Erythroblast (primary cell): ENCODE measurements around the gene HAUS7.

Source experiments
- GATA1 ChIP-seq: IDR thresholded peaks from 2 replicates; pipeline ENCODE4 v1.6.1; 2011; ENCODE audit warnings: low read depth, mild to moderate bottlenecking, control low read depth, low read length, moderate library complexity
- POLR2A ChIP-seq: IDR thresholded peaks from 2 replicates; pipeline ENCODE4 v1.6.1; 2011; ENCODE audit warnings: mild to moderate bottlenecking, low read length

GRCh38 chrX:153449368-153450113 lies 20.8 kb downstream of the HAUS7 start:
- TF ChIP-seq POLR2A (no peak), GATA1 (no peak)
